DOHH2 (cell line): Measurements from ENCODE around the gene CD163L1.

Experiments used
- CTCF ChIP-seq: fragments of 200-600 bp; sonication (generic); IDR thresholded peaks from one replicate; pipeline ENCODE4 v1.5.1; 2014; ENCODE audit warnings: antibody characterized with exemption, mild to moderate bottlenecking, low read depth, low read length; ENCODE audit not compliant: poor library complexity, severe bottlenecking
- EZH2phosphoT487 ChIP-seq: fragments of 200-600 bp; sonication (generic); IDR thresholded peaks from 2 replicates; pipeline ENCODE4 v1.6.1; 2017; ENCODE audit warnings: borderline replicate concordance, mild to moderate bottlenecking, antibody characterized with exemption, low read length, moderate library complexity, mixed read lengths

- no peak for TF ChIP-seq CTCF
- TF ChIP-seq EZH2phosphoT487, result no peak
Measured at GRCh38 chr12:7493006-7493405, 49.1 kb upstream of the CD163L1 start.
